PC-9 (cell line): Measurements from ENCODE around the gene TRABD2B.

Experiments
- EZH2 ChIP-seq: fragments of 200-600 bp; sonication (generic); IDR thresholded peaks from 2 replicates; pipeline ENCODE4 v1.8.0; 2017; ENCODE audit warnings: antibody characterized with exemption, low read depth
- TF ChIP-seq, protein P1 (sequence below): fragments of 200-600 bp; sonication (generic); conservative IDR thresholded peaks from 2 replicates; pipeline ENCODE4 v1.6.1; 2017; ENCODE audit warnings: mixed run types, antibody characterized with exemption, mild to moderate bottlenecking, moderate library complexity

DNA sequence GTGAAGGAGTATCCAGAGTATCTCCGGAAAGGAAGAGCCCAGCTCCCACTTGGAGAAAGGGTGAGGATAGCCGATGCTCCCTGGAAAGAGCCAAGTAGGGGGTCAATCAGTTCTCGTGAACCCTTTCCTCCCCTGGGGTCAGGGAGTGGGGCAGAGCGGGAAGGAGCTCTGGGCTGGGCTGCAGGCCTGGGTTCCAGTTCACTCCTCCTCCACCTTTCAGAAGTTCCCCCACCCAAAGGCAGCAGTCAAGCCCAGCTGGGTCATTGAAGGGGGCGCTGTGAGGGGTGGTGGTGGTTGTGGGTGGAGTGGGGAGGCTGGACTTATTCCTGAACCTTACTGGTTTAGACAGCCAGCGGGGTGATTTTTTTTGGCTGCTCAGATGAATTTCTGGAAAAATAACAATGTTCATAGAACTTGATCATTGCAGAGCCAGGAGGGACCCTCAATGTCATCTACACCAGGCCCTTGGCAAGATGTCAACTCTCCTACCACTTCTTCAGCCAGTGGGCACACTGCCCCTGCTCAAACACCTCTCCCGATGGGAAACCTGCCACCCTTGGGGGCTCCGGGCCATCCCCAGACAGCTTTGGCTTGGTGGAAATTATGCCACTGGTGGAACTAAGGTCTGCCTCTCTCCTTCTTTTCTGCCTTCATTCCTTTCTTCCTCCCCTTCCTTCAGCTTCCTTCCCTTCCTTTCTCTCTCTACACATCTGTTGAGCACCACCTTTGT lies 235.8 kb downstream of the TRABD2B start:
- TF ChIP-seq, protein P1, sequence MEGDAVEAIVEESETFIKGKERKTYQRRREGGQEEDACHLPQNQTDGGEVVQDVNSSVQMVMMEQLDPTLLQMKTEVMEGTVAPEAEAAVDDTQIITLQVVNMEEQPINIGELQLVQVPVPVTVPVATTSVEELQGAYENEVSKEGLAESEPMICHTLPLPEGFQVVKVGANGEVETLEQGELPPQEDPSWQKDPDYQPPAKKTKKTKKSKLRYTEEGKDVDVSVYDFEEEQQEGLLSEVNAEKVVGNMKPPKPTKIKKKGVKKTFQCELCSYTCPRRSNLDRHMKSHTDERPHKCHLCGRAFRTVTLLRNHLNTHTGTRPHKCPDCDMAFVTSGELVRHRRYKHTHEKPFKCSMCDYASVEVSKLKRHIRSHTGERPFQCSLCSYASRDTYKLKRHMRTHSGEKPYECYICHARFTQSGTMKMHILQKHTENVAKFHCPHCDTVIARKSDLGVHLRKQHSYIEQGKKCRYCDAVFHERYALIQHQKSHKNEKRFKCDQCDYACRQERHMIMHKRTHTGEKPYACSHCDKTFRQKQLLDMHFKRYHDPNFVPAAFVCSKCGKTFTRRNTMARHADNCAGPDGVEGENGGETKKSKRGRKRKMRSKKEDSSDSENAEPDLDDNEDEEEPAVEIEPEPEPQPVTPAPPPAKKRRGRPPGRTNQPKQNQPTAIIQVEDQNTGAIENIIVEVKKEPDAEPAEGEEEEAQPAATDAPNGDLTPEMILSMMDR: no peak
- no peak for TF ChIP-seq EZH2
